SK-N-MC (cell line): ENCODE measurements around the gene LRCH1.

Experiments
- EZH2 ChIP-seq: fragments of 200-600 bp; sonication (generic); IDR thresholded peaks from one replicate; pipeline ENCODE4 v1.6.1; 2017; ENCODE audit warnings: antibody characterized with exemption
- FOXP2 ChIP-seq: optimal IDR thresholded peaks from 2 replicates; pipeline ENCODE3; 2011; ENCODE audit warnings: mild to moderate bottlenecking, moderate library complexity; ENCODE audit not compliant: insufficient read depth; ENCODE audit errors: extremely low read length, control extremely low read depth
- POLR2AphosphoS5 ChIP-seq: IDR thresholded peaks from 2 replicates; pipeline ENCODE4 v1.6.1; 2012; ENCODE audit warnings: mild to moderate bottlenecking, low read depth, low read length, borderline replicate concordance

DNA sequence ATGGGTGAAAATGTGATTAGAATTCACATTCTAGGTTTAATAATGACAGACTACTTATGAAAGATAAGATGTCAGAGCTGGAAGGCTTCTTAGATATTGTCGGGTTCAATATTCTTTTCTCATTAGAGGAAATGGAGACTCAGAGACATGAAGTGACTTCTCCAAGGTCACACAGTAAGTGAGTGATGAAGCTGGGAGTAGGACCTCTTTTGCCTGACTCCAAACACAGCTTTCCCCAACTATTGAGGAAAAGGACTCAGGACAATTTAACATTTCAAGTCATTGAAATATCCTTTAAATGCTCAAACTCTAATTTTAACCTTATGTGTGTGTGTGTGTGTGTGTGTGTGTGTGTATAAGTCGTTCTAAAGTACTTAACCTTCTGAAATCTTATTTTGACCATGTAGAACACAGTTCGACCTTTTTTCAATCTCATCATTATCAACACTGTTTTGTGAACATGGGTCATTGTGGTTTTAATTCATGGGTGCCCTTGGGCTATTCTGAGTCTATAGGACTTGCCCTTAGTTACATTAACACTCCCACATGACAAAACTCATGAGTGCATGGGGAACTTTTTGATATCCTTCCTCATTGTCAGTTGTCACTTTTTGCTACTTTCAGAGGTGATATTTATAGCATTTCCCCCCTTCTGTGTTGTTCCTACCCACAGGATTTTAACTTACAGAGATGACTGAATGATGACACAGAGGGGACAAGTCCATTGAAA is 53.0 kb downstream of the LRCH1 start:
- TF ChIP-seq POLR2AphosphoS5 (no peak), EZH2 (no peak), FOXP2 (no peak)
